GM20431 (cell line): ENCODE measurements around the gene C4orf50.

ENCODE experiments used
- in situ Hi-C: fragments of 300-500 bp; cut with MseI, MboI; formaldehyde crosslinking; loops from one replicate; pipeline ENCODE4 v1.15.0; 2020; ENCODE audit warnings: low sequenced_read_pairs; ENCODE audit not compliant: unreplicated experiment

C4orf50 gene

DNA sequence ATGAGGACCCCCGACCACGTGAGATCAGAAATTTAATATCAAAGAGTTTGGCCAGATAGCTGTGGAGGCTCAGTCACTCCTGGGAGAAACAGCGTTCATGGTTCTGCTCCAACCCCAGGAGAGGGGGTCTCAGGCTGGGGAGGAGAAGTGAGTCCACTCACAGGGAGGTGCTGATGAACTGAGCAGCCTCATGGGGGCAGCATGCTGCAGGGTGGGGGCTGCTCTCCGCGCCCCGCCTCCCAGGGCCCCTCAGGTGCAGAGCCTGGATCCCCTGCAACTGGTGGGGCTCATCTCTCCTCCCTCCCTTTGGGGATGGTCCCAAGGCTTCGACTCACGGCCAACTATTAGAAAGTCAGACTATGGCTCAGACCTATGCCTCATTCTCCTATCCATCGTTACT, 26.6 kb upstream of the C4orf50 start:
- in situ Hi-C loops = no loop called here

DNA sequence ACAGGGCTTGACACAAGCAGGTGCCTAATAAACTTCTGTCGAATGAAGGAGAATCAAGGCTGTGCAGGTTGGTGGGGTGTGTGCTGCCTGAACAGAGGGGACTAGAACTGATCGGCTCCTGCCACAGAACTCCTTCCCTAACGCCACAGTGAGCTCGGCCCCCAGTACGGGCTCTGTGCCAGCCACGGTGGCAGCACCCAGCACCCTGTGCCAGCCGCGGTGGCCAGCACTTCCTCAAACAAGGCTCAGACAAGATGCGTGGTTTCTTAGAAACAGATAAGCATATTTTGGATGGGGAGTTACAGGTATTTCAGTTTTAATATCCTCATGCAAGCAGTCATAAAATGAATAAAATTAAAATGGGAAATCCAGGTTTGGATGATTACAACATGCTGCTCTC, 26.0 kb upstream of the C4orf50 start:
- in situ Hi-C loops = no loop called here

DNA sequence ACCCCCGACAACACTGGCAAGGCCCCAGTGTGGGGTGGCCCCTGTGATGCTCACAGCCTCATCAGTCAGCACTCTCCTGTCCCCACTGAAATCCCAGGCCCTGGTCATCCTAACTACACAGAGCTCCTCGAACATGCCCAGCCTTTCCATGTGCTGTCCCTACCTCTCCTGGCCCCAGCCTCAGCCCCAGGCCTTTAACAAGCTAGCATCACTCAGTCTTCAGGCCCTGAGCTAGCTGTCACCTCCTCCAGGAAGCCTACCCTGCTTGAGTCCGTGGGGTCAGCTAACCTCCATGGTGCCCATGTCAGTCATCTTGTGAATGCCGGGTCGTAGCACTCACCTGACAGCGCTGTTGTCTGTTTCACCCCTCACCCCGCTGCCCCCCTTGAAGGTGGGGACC, 25.6 kb upstream of the C4orf50 start:
- in situ Hi-C loops = no loop called here

DNA sequence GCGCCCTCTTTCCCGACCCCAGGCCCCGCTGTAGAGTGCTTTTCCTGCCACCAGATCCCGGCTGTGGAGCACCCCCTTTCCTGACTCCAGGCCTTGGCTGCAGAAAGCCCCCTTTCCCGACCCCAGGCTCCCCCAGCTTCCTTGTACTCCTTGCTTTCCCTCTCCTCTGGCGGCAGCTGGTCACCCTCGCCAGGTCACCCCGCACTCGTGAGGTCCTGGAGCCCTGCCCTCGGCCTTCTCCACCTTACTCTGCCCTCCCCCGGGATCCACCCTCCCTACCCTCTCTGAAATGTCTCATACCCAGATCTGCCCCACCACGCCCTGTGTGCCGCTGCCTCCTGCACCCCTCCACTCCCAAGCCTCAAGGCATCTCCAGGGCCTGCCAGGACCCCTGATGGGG, 25.0 kb upstream of the C4orf50 start:
- in situ Hi-C loops = no loop called here

DNA sequence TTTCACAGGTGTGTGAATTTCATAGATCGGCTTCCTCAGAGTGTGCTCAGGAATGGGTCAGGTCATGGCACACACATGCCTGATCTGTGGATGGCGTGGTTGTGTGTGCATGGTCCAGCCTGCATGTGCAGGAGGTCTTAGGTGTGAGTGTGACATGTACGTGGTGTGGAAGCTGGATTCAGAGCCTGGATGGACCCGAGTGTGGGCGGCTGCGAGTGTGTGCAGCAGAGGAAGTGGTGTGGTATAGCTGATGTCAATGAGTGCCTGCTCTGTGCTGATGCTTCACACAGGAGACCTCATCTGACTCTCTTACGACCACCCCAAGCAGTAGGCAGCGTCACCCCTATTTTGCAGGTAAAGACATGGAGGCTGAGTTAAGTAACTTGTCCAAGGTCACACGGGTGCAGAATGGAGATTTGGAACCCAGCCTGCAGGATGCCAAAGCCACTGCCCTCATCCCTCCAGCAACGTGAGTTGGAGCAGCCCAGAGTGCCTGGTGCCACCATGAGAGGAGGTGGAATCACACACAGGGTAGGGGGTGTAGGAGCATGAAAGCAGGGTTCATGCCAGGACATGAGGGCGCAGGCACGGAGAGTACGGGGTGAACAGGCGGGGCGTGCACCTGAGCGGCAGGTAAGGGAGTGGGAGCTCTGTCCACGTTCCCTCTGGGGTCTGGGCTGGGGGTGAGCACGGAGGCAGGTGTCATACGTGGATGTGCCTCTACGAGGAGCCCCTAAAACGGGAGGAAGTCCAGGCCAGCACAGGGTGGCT, 24.2 kb upstream of the C4orf50 start:
- in situ Hi-C loops = no loop called here

DNA sequence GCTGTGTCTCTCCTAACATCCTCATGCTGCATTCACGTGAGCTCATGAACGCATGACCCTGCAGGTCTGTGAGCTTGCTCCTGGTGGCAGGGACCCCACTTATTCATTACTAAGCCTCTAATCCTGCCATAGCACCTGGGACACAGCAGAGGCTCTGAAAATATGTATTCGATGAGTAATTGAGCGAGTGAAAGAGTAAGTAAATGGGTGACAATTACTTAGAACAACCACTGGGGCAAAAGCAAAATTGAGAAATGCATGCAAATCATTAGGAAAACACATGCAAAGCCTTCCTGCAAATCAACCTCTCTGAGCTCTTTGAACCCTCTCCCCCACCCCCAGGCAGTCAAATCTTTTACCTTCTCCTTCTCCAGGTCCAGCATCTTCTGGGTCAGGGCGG, 23.6 kb upstream of the C4orf50 start:
- in situ Hi-C loops = no loop called here

DNA sequence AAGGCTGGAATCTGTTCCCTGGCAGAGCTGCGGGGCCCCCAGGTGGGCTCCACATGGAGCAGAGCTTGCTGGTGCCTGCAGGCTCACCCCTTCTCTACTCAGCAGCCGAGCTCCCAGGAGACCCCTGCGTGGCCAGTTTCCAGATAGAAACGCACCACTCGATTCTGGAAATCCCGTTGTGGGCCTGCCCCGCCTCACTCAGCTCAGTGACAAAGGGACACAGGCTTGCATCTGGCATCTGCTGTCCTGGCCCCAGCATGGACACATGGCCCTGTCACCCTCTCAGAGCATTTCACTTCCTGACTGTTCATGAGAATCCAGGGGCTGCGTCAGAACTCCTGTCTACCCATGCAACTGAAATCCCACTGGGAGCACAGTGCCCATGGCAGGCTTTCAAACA, 20.5 kb upstream of the C4orf50 start:
- in situ Hi-C loops = no loop called here

DNA sequence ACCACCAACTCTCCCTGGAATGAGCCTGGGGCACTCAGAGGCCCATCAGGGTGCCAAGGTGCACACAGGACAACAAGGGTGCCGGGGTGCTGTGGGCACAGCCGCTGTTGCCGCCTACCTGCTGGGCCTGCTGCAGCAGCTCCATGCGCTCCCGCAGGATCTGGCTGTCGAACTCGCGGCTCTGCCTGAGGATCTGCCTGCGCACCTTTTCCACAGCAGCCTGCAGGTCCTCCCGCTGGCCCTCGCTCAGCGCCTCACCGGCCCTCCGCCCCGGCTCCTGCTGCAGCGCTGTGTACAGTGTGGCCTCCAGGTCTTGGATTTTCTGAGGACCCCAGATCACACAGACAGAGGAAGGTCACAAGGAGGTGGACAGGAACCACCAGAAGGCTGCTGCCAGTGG, 17.6 kb upstream of the C4orf50 start:
- in situ Hi-C loops = no loop called here

DNA sequence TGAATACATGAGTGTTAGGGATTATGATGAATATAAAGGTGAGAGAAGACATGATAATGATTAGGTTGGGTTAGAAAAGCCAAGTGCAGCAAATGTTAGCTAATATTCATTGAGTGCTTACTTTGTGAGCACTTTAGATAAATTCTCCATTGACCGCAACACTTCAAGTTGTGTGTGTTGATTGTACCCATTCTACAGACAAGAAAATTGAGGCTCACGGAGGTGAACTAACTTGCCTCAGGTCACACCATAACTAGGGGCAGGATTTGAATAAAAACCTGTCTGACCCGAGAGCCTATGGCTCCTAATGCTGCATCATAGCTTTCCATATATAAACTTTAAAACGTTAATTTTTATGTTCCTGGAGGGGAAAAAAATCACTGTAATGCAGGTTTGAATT, 15.2 kb upstream of the C4orf50 start:
- in situ Hi-C loops = no loop called here

DNA sequence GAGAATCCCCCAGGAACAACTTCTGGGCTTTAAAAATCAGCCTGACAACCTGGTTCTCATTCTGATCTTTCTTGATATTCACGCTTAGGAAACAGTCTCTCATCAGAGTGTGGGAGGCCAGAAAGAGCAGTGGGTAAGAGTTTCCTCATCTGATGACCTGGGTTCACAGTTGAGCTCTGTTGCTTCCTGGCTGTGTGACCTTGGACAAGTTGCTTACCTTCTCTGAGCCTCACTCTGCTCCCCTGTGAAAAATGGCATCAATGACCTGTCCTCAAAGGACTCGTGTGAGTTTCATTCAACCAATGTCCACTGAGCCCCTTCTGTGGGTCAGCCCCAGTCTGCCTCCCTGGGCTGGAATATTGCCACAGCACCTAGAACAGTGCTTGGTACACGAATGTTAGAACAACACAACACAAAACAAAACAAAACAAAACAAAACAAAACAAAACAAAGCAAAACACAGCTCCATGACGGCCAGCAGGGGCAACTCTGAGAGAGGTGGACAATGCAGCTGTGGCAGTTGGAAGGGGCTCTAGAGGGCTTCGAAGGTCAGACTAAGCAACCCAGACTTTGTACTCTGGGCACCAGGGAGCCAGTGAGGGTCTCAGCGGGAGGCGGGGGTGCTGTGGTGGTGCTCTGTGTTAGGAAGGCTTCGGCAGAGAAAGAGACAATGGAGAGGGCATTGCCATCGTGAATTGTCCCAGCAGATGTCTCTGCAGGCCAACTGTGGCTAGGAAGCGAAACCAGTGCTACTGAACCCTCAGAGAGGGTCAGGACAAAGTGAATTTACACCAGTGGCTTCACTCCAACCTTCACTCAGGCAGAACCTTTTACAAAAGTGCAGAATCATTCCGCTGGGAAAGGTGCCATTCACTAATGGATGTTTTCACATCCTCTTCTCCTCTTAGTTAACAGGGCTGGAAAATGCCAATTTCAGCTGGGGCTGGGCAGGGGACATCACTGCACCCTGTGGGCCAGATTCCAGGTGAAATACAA, 14.3 kb upstream of the C4orf50 start:
- in situ Hi-C loops = no loop called here

DNA sequence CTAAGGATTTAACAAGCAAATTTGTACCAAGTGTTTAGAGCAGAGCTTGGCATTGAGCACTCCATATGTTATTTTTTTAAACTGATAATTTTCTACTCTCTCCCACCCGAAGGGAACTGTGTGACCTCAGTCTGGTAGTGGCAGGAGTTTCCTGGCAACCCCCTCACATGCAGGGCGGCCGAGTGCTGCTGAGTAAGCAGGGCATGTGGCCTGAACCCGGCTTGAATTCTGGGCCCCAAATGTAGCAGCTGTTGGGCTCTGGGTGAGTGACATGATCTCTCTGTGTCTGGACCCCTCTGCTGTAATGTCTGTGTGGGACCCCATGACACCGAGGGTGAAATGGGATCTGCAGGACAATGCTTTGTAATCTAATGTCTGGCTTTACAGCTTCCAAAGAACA, 13.6 kb upstream of the C4orf50 start:
- in situ Hi-C loops = no loop called here

DNA sequence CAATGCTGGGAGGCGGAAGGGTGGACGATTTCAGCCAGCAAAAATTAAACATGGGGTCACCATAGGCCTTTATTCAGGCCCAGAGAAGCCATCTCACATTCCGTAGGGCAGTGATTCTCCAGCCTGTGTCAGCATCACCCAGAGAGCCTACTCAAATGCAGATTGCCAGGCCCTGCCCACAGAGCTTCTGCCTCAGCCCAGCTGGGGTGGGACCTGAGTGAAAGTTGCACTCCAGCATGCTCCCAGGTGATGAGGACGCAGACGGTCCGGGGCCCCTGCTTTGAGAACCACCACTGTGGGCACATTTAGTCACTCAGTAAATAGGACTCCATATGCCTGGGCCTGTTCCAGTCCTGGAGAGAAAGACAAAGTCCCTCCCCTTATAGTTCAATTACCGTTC, 12.4 kb upstream of the C4orf50 start:
- in situ Hi-C loops = no loop called here

DNA sequence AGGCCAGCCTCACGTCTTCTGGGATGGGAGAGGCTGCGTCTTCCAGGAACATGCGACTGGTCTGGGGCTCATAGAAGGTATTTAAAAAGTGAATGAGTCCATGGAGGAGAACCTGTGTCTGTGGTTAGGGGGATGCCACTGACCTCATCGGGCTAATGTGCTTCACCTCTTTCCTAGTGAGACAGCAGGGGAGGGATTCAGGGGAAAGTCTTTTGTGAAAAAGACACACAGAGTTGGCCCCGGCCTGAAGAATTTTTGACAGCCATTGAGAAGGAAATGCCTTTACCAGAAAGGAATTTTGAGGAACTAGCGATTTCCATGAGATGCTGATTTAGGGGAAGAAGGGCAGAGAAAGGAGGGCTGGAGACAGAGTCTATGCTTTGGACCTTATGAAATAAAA, 11.0 kb upstream of the C4orf50 start:
- in situ Hi-C loops = no loop called here

DNA sequence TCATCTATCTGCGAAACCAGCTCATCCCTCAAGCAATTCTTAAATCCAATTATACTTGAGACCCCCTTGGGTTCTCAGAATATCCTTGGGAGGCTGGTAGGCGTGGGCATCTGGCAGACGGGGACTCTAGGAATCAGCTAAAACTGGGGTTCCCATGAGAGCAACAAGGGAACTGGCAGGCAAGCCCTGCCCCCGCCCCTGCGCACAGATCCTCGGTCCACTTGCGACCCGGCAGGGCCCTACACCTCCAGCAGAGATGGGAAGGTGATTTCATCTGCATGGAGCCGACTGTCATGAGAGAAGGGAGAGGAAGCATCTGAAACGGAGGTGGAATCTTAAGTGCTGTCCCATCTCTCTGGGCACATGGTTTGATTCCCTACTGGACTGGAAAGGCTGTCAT, 9.9 kb upstream of the C4orf50 start:
- in situ Hi-C loops = no loop called here

DNA sequence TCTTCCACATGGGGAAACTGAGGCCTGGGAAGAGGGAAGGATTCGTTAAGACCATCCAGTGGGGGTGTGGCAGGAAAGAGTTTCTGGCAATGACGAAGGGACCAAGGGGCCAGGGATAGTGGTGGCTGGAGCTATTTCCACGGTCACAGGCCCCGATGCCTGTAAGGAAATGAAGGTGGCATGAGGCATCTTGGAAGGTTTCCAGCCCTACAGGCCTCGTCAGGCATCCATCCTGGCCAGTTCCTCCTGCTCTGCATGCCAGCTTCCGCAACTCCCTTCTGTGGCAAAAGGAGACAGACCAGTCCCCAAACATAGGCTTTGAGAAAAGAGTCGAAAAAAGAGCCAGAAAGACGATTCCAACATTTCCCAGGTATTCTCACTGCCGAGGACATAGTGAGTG, 9.2 kb upstream of the C4orf50 start:
- in situ Hi-C loops = no loop called here

DNA sequence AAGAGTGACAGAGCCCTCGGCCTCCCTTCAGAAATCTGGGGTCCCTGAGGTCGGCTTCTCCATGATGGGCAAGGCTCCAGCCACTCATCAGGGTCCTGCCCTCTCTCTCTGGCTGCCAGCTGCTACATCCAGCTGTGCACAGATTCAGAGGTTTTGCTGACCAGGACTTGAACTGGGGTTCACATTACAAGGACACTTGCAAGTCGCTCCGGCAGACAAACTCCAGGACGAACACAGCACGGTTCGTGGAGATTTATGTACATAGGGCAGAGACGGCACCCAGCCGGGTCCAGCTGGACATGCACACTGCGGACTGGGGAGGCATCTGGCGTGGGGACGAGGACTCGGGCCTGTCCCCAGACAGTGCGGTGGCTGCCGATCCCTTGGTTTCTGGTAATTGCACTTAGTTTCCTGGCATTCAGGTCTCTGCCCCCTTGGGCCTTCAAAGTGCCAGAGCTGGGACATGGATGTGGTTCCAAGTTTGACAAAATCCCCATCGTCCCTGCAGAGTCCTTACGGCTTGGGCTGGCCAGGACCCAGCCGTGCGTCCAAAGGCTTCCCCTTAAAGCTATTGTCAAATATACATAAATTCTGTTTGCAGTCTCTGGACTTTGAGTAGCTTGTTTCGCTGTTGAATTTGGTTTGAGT, 6.2 kb upstream of the C4orf50 start:
- in situ Hi-C loops = no loop called here

DNA sequence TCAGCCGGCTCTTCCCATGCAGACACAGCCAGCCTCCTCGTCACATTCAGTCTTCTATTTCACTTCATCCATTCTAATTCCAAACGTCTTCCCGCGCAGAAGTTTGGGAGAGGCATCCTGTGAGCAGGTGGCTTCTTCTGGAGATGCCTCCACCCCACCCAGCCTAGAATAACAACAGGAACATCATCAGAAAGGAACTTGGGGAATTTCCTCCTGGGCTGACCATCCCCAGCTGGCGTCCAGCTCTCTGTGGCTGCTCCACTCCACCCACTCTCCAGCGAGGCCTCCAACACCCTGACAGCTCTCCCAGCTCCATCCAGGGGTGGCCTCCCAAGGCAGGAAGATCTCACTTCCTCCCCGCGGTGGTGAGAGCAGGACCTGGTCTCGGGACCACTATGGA, 5.5 kb upstream of the C4orf50 start:
- in situ Hi-C loops = no loop called here

DNA sequence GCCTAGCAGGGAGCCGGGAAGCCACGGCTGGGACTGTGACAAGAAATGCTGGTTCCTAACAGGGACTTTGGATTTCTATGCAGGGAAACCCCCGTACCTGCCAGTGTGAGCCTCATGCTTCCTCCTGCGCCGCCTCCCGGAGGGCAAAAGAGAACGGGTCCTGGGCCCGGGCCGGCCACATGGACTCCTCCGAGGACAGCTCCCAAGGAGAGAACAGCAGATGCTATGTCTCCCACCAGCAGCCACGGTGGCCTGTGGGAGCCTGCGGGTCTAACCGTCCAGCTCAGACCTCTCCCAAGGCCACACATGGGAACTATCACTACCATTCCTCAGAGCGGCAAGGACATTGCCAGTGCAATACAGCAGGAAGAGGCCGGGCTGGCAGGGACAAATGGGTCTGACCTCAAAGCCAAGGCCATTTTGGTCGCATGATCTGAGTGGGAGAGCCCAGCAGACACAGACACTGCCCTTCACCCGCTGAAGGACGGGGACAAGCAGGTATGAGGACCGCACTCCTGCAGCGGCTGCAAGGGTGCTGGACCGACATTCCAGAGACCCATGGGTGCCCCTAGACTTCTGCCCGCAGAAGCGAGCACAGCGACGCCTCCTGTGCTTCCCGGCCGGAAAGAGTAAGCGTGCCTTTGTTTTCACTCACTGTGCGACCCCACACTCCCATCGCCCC, 4.5 kb upstream of the C4orf50 start:
- in situ Hi-C loops = no loop called here

DNA sequence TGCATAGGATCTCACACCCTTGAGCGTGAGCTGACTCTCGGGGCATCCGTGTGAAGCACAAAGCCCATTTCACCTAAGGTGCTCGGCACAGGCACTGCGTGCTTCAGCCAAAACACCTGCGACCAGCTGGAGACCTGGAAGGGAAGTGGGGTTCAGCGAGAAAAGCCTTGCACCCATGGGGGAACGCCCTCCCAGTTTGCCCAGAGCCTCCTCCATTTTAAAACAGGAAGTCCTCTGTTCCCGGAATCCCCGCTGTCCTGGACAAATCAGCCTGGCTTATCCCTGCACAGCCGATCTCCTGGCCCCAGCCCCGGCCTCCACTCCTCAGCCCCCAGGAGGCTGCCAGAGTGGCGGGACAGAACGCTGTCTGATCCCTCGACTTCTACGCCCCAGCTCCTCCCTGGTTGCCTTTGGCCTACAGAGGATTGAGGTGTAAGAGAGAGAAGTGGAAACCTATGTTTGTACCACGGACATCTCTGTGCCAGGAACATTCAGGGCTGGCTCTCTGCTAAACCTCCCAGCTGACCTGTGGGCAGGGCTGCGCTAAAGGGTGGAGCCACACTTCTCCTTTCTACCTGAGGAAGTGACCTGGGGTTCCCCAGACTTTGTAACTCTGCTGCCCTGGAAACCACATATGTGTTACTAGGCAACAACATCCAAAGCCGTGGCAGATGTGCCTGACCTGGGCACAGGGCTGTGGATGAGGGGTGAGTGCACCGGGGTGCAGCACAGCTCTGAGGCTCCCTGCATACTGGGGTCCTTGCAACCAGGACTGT, 3.8 kb upstream of the C4orf50 start:
- in situ Hi-C loops = no loop called here

DNA sequence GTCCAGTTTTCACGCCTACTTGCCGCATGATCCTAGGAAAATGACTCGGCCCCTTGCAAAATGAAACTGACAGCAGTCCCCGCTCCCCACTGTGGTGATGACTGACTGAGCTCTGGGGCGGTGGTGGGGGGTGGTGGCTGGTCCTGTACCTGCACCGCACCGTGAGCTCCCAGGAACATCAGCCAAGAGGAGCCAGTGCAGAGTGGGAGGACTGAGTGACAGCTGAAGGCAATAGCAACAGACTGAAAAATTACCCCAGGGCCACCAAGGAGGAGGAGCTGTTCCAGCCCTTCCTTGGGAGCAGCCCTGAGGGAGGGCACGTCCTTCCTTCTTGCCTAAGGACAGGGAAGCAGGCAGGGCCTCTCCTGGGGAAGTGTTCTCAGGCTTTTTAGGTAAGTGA, 2.4 kb upstream of the C4orf50 start:
- in situ Hi-C loops = no loop called here
